ENCODE data around the gene CTSA. TPM values are rescaled to one million over a fixed set of nuclear protein-coding genes. Genes with fewer than 3 reads are reported as not detected.

The CTSA gene
- total and polyA plus RNA-seq, 2 experiments from 2014 or later, result 39.9 to 63.9 TPM

- no peaks in the 10 kb centered on the region for H3K4me1 ChIP-seq (ENCODE audit: insufficient read depth)
- no peaks in the 10 kb centered on the region for H3F3A ChIP-seq (replicated peaks; ENCODE audit: low read depth)
- no peaks in the 10 kb centered on the region for H3K27me3 ChIP-seq (ENCODE audit: insufficient read depth)
- peak overlapping the region; percentile 66 for H3K4me3 Mint-ChIP-seq
- peaks cover 6% of the 10 kb centered on the region for H3K27me3 Mint-ChIP-seq (ENCODE audit: insufficient read depth, low read depth, poor library complexity)
- peaks cover 22% of the 10 kb centered on the region for H3K36me3 Mint-ChIP-seq (ENCODE audit: low read depth)
- DNase-seq (ENCODE audit: low spot score) (no peak), ATAC-seq (no peak)
- no peak overlapping the region for H3K4me3 ChIP-seq
- no peak overlapping the region for H2AFZ ChIP-seq
- TF ChIP-seq ZNF114 (CRISPR knock-in tag; IDR thresholded peaks at IDR 0.05), result no peak
- no peak for TF ChIP-seq EZH2phosphoT487 (IDR thresholded peaks at IDR 0.05; ENCODE audit: unreplicated experiment)
- no peak for TF ChIP-seq STAT1 (IDR thresholded peaks at IDR 0.05; ENCODE audit: unreplicated experiment)
- no peak for TF ChIP-seq POLR2AphosphoS5 (IDR thresholded peaks at IDR 0.05; ENCODE audit: low read depth)
- no peak for TF ChIP-seq CTCF (conservative IDR thresholded peaks at IDR 0.05; ENCODE audit: low read depth in 2 of 2)
- no peak for TF ChIP-seq REST (IDR thresholded peaks at IDR 0.05; ENCODE audit: unreplicated experiment)
- TF ChIP-seq JUNB (IDR thresholded peaks at IDR 0.05; ENCODE audit: unreplicated experiment), result no peak
- no peak for TF ChIP-seq NANOG (IDR thresholded peaks at IDR 0.05; ENCODE audit: borderline replicate concordance)
- no peak for TF ChIP-seq ETS1 (IDR thresholded peaks at IDR 0.05)
- TF ChIP-seq ZNF331 (CRISPR knock-in tag; IDR thresholded peaks at IDR 0.05; ENCODE audit: low read depth), result no peak
- TF ChIP-seq CREB1 (CRISPR knock-in tag; IDR thresholded peaks at IDR 0.05; ENCODE audit: low read depth), result no peak
- no peak for TF ChIP-seq ZNF462 (CRISPR knock-in tag; IDR thresholded peaks at IDR 0.05)
- no peak for TF ChIP-seq EZH2 (IDR thresholded peaks at IDR 0.05; ENCODE audit: low read depth, unreplicated experiment)
- no peaks in the 10 kb centered on the region for H3K9me2 ChIP-seq (ENCODE audit: insufficient read depth)
- H3K9me3 Mint-ChIP-seq, result no peaks in the 10 kb centered on the region
- H3K36me3 ChIP-seq (ENCODE audit: insufficient read depth), result peaks cover 1% of the 10 kb centered on the region; the same call in 1 of the 2 replicates
- H3K79me2 ChIP-seq (replicated peaks; ENCODE audit: insufficient read depth), result peaks cover 14% of the 10 kb centered on the region
- peaks cover 11% of the 10 kb centered on the region for H4K20me1 ChIP-seq (replicated peaks; ENCODE audit: insufficient read depth)
- H3K4me2 ChIP-seq, result no peak overlapping the region
- H3K27ac ChIP-seq (ENCODE audit: low read depth), result no peak overlapping the region
- no peak overlapping the region for H3K27ac Mint-ChIP-seq
- H3K4me1 Mint-ChIP-seq, result peaks cover 8% of the 10 kb centered on the region
Measured at GRCh38 chr20:45882469-45883099, 8.6 kb upstream of the CTSA start.

Data from GM23338 (cell line).